Sigmoid colon (tissue), 7 donors: Measurements from ENCODE around the gene RXRA. TPM values are rescaled to one million over a fixed set of nuclear protein-coding genes. Genes with fewer than 3 reads are reported as not detected.

Experiments
- DNase-seq: peaks from one replicate; pipeline ENCODE4 v3.0.0-alpha.2; 2019
- H3K27ac ChIP-seq, 4 donors: fragments of 200-600 bp; sonication (generic); one replicate each; pipeline ENCODE4 v1.5.1; 2016 to 2019; ENCODE audit warnings: mild to moderate bottlenecking in 1 of 4
- H3K27me3 ChIP-seq, 3 donors: fragments of 200-600 bp; sonication (generic); one replicate each; pipeline ENCODE4 v1.5.1; 2019; ENCODE audit warnings: mild to moderate bottlenecking in 1 of 3
- H3K36me3 ChIP-seq, 4 donors: fragments of 200-600 bp; sonication (generic); one replicate each; pipeline ENCODE4 v1.5.1; 2016 to 2019
- H3K4me1 ChIP-seq, 4 donors: fragments of 200-600 bp; sonication (generic); one replicate each; pipeline ENCODE4 v1.5.1; 2017 to 2019
- H3K4me3 ChIP-seq, 4 donors: fragments of 200-600 bp; sonication (generic); one replicate each; pipeline ENCODE4 v1.5.1; 2017 to 2019; ENCODE audit warnings: mild to moderate bottlenecking in 2 of 4, moderate library complexity in 1 of 4
- H3K9me3 ChIP-seq, 4 donors: fragments of 200-600 bp in 3 of 4; sonication (generic) in 3 of 4; one replicate each; pipeline versions ENCODE4 v1.5.1 to v1.6.1; 2013 to 2019
- EP300 ChIP-seq, 4 donors: sonication (generic); formaldehyde crosslinking; IDR thresholded peaks; one replicate each; pipeline ENCODE4 v1.6.1; 2017; ENCODE audit warnings: antibody characterized with exemption in 4 of 4
- POLR2A ChIP-seq, 2 donors: fragments of 450-650 bp; IDR thresholded peaks; one replicate each; pipeline ENCODE4 v1.6.1; 2016; ENCODE audit warnings: antibody characterized with exemption in 2 of 2, mild to moderate bottlenecking in 2 of 2, moderate library complexity in 2 of 2
- POLR2AphosphoS5 ChIP-seq, 4 donors: sonication (generic); formaldehyde crosslinking; IDR thresholded peaks; one replicate each; pipeline ENCODE4 v1.6.1; 2017; ENCODE audit warnings: antibody characterized with exemption in 4 of 4
- WGBS, 2 donors: extraction: QIAGEN DNeasy Blood & Tissue Kit; methylation state at CpG; one replicate each; pipeline ENCODE4 v1.1.7; 2013; 5-methylcytosine and 5-hydroxymethylcytosine counted together
- intact Hi-C: fragments of 100-400 bp; cut with DNase I; formaldehyde crosslinking; loops from one replicate; pipeline ENCODE4 v1.15.1; 2023
- polyA plus RNA-seq, 3 donors: library from polyadenylated mRNA; stranded (reverse); fragments of 200-250 nt; gene quantifications; one replicate each; pipeline ENCODE4 v1.2.3, GENCODE V29; 2013
- total RNA-seq, 4 donors: library from RNA; depleted of rRNA; stranded (reverse); fragments of >200 nt; gene quantifications; one replicate each; pipeline ENCODE4 v1.1.0, GENCODE V29; 2016
- TF ChIP-seq, protein P1 (sequence below), 4 experiments: fragments of 450-650 bp in 3 of 4; fragments of 200-600 bp in 1 of 4; IDR thresholded peaks; one replicate each; pipeline ENCODE4 v1.5.1; 2016 to 2019; ENCODE audit warnings: antibody characterized with exemption in 4 of 4, mild to moderate bottlenecking in 3 of 4, moderate library complexity in 2 of 4
- donor health status: healthy with polysubstance abuse.
- donor health status: Bipolar disorder and iron deficiency.
- donor health status: healthy.

RXRA gene
- total and polyA plus RNA-seq, 7 donors: 26.7 to 50.8 (median 35.7) TPM

DNA sequence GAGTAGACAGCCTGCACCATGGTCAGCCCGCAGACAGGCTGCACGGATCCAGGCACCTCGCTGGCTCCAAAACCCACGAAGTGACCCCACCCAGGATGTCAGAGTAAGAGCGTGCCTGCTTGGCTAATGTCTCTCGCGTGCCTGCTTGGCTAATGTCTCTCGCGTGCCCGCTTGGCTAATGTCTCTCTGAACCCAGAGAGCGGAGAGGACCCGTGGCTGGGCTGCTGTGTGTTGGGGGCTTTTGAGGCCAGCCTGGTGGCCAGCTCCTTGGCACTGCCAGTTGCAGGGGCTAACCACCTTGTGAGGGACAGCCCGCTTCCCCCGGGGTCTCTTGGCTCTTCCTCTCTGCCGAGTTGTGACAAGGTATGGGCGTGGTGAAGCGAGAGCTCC is 8.9 kb upstream of the RXRA start:
- H3K4me1 ChIP-seq: peaks cover 0 to 37% (median 30%) of the 10 kb centered on the region in 4 donors

GRCh38 chr9:134317790-134318414 is 8.4 kb upstream of the RXRA start:
- peaks cover 0 to 37% (median 30%) of the 10 kb centered on the region in 4 donors for H3K4me1 ChIP-seq
- no peak overlapping the region for H3K4me3 ChIP-seq
- H3K27ac ChIP-seq: no peak overlapping the region
- no peaks in the 10 kb centered on the region for H3K27me3 ChIP-seq
- peaks cover 0 to 3% (median 0%) of the 10 kb centered on the region in 4 donors for H3K9me3 ChIP-seq
- TF ChIP-seq POLR2AphosphoS5 (IDR thresholded peaks at IDR 0.05) (no peak), POLR2A (IDR thresholded peaks at IDR 0.05) (no peak)
- DNase-seq: peak; percentile 52
- intact Hi-C loops: no loop called here
- no peaks in the 10 kb centered on the region for H3K36me3 ChIP-seq
- 78 to 90% methylated on average over 4 of the region's 4 CpGs for WGBS, 2 donors

More for the DNA sequence above, 8.9 kb upstream of the RXRA start:
- H3K9me3 ChIP-seq: peaks cover 0 to 3% (median 0%) of the 10 kb centered on the region in 4 donors
- no peaks in the 10 kb centered on the region for H3K36me3 ChIP-seq
- no peak overlapping the region for H3K4me3 ChIP-seq
- intact Hi-C loops: no loop called here
- no peak overlapping the region for H3K27ac ChIP-seq
- TF ChIP-seq EP300 (IDR thresholded peaks at IDR 0.05) (no peak), POLR2AphosphoS5 (IDR thresholded peaks at IDR 0.05) (no peak), POLR2A (IDR thresholded peaks at IDR 0.05) (no peak)
- TF ChIP-seq, protein P1, sequence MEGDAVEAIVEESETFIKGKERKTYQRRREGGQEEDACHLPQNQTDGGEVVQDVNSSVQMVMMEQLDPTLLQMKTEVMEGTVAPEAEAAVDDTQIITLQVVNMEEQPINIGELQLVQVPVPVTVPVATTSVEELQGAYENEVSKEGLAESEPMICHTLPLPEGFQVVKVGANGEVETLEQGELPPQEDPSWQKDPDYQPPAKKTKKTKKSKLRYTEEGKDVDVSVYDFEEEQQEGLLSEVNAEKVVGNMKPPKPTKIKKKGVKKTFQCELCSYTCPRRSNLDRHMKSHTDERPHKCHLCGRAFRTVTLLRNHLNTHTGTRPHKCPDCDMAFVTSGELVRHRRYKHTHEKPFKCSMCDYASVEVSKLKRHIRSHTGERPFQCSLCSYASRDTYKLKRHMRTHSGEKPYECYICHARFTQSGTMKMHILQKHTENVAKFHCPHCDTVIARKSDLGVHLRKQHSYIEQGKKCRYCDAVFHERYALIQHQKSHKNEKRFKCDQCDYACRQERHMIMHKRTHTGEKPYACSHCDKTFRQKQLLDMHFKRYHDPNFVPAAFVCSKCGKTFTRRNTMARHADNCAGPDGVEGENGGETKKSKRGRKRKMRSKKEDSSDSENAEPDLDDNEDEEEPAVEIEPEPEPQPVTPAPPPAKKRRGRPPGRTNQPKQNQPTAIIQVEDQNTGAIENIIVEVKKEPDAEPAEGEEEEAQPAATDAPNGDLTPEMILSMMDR (IDR thresholded peaks at IDR 0.05): no peak
- peak; percentile 67 for DNase-seq
- no peaks in the 10 kb centered on the region for H3K27me3 ChIP-seq
- WGBS, 2 donors: 68 to 77% methylated on average over 17 of the region's 17 CpGs

DNA sequence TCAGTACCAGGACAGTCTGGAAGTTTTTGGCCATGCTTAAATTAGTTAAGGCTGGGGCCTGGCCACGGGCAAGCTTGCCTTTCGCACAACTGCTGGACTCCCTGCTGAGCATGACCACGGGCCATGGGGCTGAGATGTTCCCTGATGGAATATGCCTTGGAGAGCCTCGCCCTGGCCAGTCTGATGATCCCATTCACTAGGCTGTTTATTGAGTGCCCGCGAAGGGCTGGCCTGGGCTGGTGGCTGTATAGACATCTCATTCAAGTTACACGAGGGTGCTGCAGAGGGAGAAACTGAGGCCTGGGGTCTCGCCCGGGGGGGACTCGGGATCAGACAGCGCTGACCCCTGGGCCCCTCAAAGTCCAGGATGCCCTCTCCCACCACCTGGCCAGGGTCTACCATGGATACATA is 7.8 kb upstream of the RXRA start:
- Histone ChIP-seq H3K4me1 (peaks cover 0 to 37% (median 32%) of the 10 kb centered on the region in 4 donors), H3K4me3 (no peak overlapping the region), H3K27ac (no peak overlapping the region), H3K27me3 (no peaks in the 10 kb centered on the region), H3K9me3 (no peaks in the 10 kb centered on the region), H3K36me3 (no peaks in the 10 kb centered on the region)
- no peak for TF ChIP-seq POLR2A (IDR thresholded peaks at IDR 0.05)
- TF ChIP-seq EP300 (IDR thresholded peaks at IDR 0.05): no peak
- no peak for TF ChIP-seq POLR2AphosphoS5 (IDR thresholded peaks at IDR 0.05)
- TF ChIP-seq, protein P1 (IDR thresholded peaks at IDR 0.05): no peak
- 75 to 92% methylated on average over 11 of the region's 11 CpGs for WGBS, 2 donors
- peak; percentile 44 for DNase-seq
- intact Hi-C loops: no loop called here

GRCh38 chr9:134318941-134319305 is 7.3 kb upstream of the RXRA start:
- no peak for TF ChIP-seq POLR2A (IDR thresholded peaks at IDR 0.05)
- no peak for TF ChIP-seq POLR2AphosphoS5 (IDR thresholded peaks at IDR 0.05)
- TF ChIP-seq, protein P1 (IDR thresholded peaks at IDR 0.05): no peak
- TF ChIP-seq EP300 (IDR thresholded peaks at IDR 0.05): no peak
- no peaks in the 10 kb centered on the region for H3K9me3 ChIP-seq
- no peak overlapping the region for H3K4me3 ChIP-seq
- H3K4me1 ChIP-seq: peaks cover 0 to 41% (median 36%) of the 10 kb centered on the region in 4 donors
- peak; percentile 52 for DNase-seq
- no peak overlapping the region for H3K27ac ChIP-seq
- H3K27me3 ChIP-seq: no peaks in the 10 kb centered on the region
- no peaks in the 10 kb centered on the region for H3K36me3 ChIP-seq
- intact Hi-C loops: no loop called here
- WGBS, 2 donors: 75 to 86% methylated on average over 5 of the region's 5 CpGs

- peak; percentile 63 for DNase-seq
- Histone ChIP-seq H3K36me3 (no peaks in the 10 kb centered on the region), H3K27me3 (no peaks in the 10 kb centered on the region), H3K9me3 (no peaks in the 10 kb centered on the region), H3K4me1 (peaks cover 0 to 46% (median 42%) of the 10 kb centered on the region in 4 donors), H3K27ac (no peak overlapping the region), H3K4me3 (no peak overlapping the region)
- intact Hi-C loops: loop anchor here (10.0 kb wide), 1 partner anchor 415 kb away; no protein-coding TSS in a partner anchor
- no peak for TF ChIP-seq POLR2AphosphoS5 (IDR thresholded peaks at IDR 0.05)
- no peak for TF ChIP-seq EP300 (IDR thresholded peaks at IDR 0.05)
- TF ChIP-seq, protein P1 (IDR thresholded peaks at IDR 0.05): no peak
- TF ChIP-seq POLR2A (IDR thresholded peaks at IDR 0.05): no peak
- WGBS, 2 donors: 89 to 91% methylated on average over 24 of the region's 24 CpGs
These were observed 6.7 kb upstream of the RXRA start for GRCh38 chr9:134319306-134320125.
